Measurements from ENCODE around the gene SIX5. TPM values are rescaled to one million over a fixed set of nuclear protein-coding genes. Genes with fewer than 3 reads are reported as not detected.
"Not testable (repeated sequence)": the region's sequence is repeated elsewhere in the genome, so short reads cannot be mapped to it uniquely, and the experiment has no call there.

The SIX5 gene
- total RNA-seq, 1 experiment from 2014 or later: 18.6 TPM

GRCh38 chr19:45799541-45799940, 30.5 kb upstream of the SIX5 start:
- not testable (repeated sequence) for H3K36me3 ChIP-seq, DNase-seq, H3K4me3 ChIP-seq, H3K9me3 ChIP-seq, H3K27me3 ChIP-seq

GRCh38 chr19:45798995-45799517, 30.0 kb upstream of the SIX5 start:
- Histone ChIP-seq H3K36me3 (no peaks in the 10 kb centered on the region), H3K4me3 (no peak overlapping the region), H3K9me3 (no peaks in the 10 kb centered on the region), H3K27me3 (no peaks in the 10 kb centered on the region)
- DNase-seq: peak; percentile 88

GRCh38 chr19:45794627-45795026, 25.6 kb upstream of the SIX5 start:
- no peak overlapping the region for H3K4me3 ChIP-seq
- DNase-seq: no peak
- H3K36me3 ChIP-seq: peaks cover 20% of the 10 kb centered on the region
- H3K9me3 ChIP-seq: no peaks in the 10 kb centered on the region
- no peaks in the 10 kb centered on the region for H3K27me3 ChIP-seq

GRCh38 chr19:45793876-45794275, 24.8 kb upstream of the SIX5 start:
- H3K27me3 ChIP-seq: no peaks in the 10 kb centered on the region

GRCh38 chr19:45793178-45793564, 24.1 kb upstream of the SIX5 start:
- peaks cover 34% of the 10 kb centered on the region for H3K36me3 ChIP-seq
- no peaks in the 10 kb centered on the region for H3K27me3 ChIP-seq
- no peak for DNase-seq
- H3K4me3 ChIP-seq: peak overlapping the region; percentile 91
- H3K9me3 ChIP-seq: no peaks in the 10 kb centered on the region

More at GRCh38 chr19:45793876-45794275, 24.8 kb upstream of the SIX5 start:
- no peak overlapping the region for H3K4me3 ChIP-seq
- no peaks in the 10 kb centered on the region for H3K9me3 ChIP-seq
- no peak for DNase-seq
- H3K36me3 ChIP-seq: peaks cover 28% of the 10 kb centered on the region

- Histone ChIP-seq H3K36me3 (peaks cover 39% of the 10 kb centered on the region), H3K9me3 (no peaks in the 10 kb centered on the region), H3K27me3 (no peaks in the 10 kb centered on the region), H3K4me3 (peak within 1 kb of the TSS; percentile 91)
- peak; percentile 98 for DNase-seq
Measured at GRCh38 chr19:45792470-45793177, 23.6 kb upstream of the SIX5 start, which contains the start of gene DMWD. DMWD (minus strand) TSS chr19:45792845; CDS start chr19:45792756, 89 bp downstream.

GRCh38 chr19:45791744-45792469, 22.9 kb upstream of the SIX5 start:
- no peak for DNase-seq
- H3K9me3 ChIP-seq: no peaks in the 10 kb centered on the region
- H3K27me3 ChIP-seq: no peaks in the 10 kb centered on the region
- peaks cover 47% of the 10 kb centered on the region for H3K36me3 ChIP-seq
- H3K4me3 ChIP-seq: peak overlapping the region; percentile 91

- Histone ChIP-seq H3K4me3 (peak overlapping the region; percentile 91), H3K36me3 (peaks cover 56% of the 10 kb centered on the region), H3K27me3 (no peaks in the 10 kb centered on the region), H3K9me3 (no peaks in the 10 kb centered on the region)
- DNase-seq: no peak
Measured at GRCh38 chr19:45790942-45791341, 21.9 kb upstream of the SIX5 start.

- H3K36me3 ChIP-seq: peaks cover 70% of the 10 kb centered on the region
- no peaks in the 10 kb centered on the region for H3K27me3 ChIP-seq
- no peak for DNase-seq
- no peaks in the 10 kb centered on the region for H3K9me3 ChIP-seq
- no peak overlapping the region for H3K4me3 ChIP-seq
Measured at GRCh38 chr19:45789035-45789786, 20.2 kb upstream of the SIX5 start.

GRCh38 chr19:45786533-45786894, 17.5 kb upstream of the SIX5 start:
- no peak for DNase-seq
- no peaks in the 10 kb centered on the region for H3K9me3 ChIP-seq
- H3K27me3 ChIP-seq: no peaks in the 10 kb centered on the region
- peaks cover 78% of the 10 kb centered on the region for H3K36me3 ChIP-seq
- H3K4me3 ChIP-seq: no peak overlapping the region

GRCh38 chr19:45785781-45786532, 16.9 kb upstream of the SIX5 start:
- Histone ChIP-seq H3K27me3 (no peaks in the 10 kb centered on the region), H3K9me3 (no peaks in the 10 kb centered on the region), H3K4me3 (no peak overlapping the region), H3K36me3 (peaks cover 73% of the 10 kb centered on the region)
- DNase-seq: no peak

- H3K9me3 ChIP-seq: no peaks in the 10 kb centered on the region
- H3K27me3 ChIP-seq: no peaks in the 10 kb centered on the region
- no peak for DNase-seq
- no peak overlapping the region for H3K4me3 ChIP-seq
- H3K36me3 ChIP-seq: peaks cover 73% of the 10 kb centered on the region
Measured at GRCh38 chr19:45785097-45785496, 16.0 kb upstream of the SIX5 start.

GRCh38 chr19:45784096-45784495, 15.0 kb upstream of the SIX5 start:
- Histone ChIP-seq H3K27me3 (no peaks in the 10 kb centered on the region), H3K4me3 (no peak overlapping the region), H3K9me3 (no peaks in the 10 kb centered on the region), H3K36me3 (peaks cover 72% of the 10 kb centered on the region)
- DNase-seq: no peak

GRCh38 chr19:45782820-45783785, 14.1 kb upstream of the SIX5 start:
- no peaks in the 10 kb centered on the region for H3K27me3 ChIP-seq
- peak; percentile 86 for DNase-seq

GRCh38 chr19:45782162-45782691, 13.2 kb upstream of the SIX5 start, which contains the start of gene DMPK:
DMPK (minus strand) TSS chr19:45782490; CDS start chr19:45782352, 138 bp downstream.
- Histone ChIP-seq H3K27me3 (no peaks in the 10 kb centered on the region), H3K36me3 (peaks cover 72% of the 10 kb centered on the region), H3K4me3 (peak within 1 kb of the TSS; percentile 33), H3K9me3 (no peaks in the 10 kb centered on the region)
- no peak for DNase-seq

More at GRCh38 chr19:45782820-45783785, 14.1 kb upstream of the SIX5 start:
- H3K9me3 ChIP-seq: no peaks in the 10 kb centered on the region
- H3K4me3 ChIP-seq: no peak overlapping the region; the same call in 1 of the 2 replicates
- H3K36me3 ChIP-seq: peaks cover 72% of the 10 kb centered on the region

Measured in MG63 (cell line).